GM12801 (cell line): ENCODE data around the gene DONSON.

Experiments
- TF ChIP-seq, protein P1 (sequence below): IDR thresholded peaks from one replicate; pipeline ENCODE4 v1.5.1; 2011; ENCODE audit warnings: control low read depth; ENCODE audit not compliant: insufficient read length; ENCODE audit errors: extremely low read depth

Gene DONSON

DNA sequence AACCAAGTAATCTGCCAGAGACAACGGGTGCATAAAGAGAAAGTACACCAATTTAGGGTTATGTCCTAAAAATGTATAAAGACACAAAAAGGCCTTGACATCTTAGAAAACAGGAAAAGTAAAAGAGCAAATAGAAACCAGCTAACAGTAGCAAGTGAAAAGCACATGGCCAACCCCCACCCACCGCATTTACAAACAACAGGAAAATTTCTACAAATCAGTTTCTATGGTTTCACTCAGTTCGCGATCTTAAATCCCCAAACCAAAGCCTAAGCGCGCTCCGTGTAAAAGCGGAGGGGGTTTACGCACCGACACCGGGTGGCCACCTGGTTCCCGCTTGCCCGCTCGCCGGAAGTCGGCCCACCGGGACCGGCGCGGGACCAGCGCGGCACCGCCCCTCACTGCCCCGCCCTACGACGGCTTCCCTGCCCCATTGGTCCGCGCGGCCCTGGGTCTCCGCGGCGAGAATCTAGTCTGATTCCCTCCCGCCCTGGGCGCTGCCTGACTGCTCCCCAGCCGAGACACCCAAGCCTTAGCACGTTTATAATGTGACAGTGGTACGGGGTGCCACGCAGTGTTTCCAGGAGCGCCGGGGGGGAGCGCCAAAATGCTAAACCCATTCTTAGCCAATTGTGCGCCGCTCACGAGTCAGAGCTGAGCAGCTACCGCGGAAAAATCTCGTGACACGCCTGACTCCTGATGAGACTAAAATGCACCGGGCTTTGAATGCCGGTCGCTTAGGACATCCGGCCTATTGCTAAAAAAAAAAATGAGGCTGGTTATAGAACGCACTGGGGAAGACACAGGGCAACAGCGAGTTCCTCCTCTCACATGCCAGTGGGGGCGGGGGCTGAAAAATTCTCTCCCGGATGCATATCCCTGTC is 46.5 kb downstream of the DONSON start, which contains the start of gene GART:
TSS of gene GART (minus strand) at position 362 of the 884 bp plus-strand sequence. CDS start 2,802 bp downstream, outside the sequence.
- TF ChIP-seq, protein P1, sequence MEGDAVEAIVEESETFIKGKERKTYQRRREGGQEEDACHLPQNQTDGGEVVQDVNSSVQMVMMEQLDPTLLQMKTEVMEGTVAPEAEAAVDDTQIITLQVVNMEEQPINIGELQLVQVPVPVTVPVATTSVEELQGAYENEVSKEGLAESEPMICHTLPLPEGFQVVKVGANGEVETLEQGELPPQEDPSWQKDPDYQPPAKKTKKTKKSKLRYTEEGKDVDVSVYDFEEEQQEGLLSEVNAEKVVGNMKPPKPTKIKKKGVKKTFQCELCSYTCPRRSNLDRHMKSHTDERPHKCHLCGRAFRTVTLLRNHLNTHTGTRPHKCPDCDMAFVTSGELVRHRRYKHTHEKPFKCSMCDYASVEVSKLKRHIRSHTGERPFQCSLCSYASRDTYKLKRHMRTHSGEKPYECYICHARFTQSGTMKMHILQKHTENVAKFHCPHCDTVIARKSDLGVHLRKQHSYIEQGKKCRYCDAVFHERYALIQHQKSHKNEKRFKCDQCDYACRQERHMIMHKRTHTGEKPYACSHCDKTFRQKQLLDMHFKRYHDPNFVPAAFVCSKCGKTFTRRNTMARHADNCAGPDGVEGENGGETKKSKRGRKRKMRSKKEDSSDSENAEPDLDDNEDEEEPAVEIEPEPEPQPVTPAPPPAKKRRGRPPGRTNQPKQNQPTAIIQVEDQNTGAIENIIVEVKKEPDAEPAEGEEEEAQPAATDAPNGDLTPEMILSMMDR = no peak

DNA sequence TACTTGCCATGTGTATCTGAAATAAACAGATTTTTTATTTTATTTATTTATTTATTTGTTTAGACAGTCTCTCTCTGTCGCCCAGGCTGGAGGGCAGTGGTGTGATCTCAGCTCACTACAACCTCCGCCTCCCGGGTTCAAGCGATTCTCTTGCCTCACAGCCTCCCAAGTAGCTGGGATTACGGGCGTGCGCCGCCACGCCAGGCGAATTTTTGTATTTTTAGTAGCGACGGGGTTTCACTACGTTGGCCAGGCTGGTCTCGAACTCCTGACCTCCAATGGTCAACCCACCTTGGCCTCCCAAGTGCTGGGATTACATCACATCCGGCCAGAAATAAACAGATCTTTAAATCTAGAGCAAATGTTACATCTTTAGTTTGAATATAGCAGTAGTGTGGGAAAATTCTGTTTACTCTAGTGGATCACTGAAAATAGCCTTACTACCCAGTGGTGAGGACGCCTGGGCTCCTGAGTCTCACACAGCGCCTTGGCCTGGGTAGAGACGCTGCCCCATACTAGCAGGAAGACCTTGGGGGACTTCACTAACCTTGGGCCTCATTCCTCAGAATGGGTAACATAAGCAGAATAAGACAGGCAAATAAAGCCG is 47.3 kb downstream of the DONSON start:
- TF ChIP-seq, protein P1 = no peak

DNA sequence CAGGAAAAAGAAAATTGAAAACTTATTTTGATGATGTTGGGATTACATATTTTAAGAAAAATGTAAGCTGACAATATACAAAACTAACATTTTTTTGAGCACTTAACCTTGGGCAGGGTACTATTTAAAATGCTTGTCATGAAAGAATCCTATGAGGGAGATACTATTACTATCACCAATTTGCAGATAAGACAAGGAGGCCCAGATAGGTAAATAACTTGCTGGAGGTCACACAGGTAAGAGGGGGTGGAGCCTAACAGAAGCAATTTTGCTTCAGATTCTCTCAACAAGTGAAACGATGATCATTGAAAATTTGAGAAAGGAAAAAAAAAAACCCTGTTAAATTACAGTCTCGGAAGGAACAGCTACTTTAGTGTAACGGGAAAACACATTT is 47.8 kb downstream of the DONSON start:
- TF ChIP-seq, protein P1 = no peak

DNA sequence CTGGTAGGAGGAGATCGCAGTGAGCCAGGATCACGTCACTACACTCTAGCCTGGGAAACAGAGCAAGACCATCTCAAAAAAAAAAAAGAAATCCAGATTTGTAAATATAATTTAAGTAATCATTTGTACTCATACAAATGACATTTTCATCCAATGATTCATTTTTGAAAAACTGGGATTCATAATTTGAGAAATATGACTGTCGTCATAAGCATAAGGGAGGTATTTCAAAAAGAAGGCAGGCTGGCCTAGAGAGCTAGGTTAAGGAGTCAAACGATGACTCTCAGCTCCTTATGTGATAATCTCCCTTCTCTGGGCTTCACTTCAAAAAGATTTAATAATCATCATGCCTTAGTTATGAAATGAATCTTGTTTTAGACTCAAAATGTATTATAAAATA is 48.9 kb downstream of the DONSON start:
- TF ChIP-seq, protein P1 = no peak

DNA sequence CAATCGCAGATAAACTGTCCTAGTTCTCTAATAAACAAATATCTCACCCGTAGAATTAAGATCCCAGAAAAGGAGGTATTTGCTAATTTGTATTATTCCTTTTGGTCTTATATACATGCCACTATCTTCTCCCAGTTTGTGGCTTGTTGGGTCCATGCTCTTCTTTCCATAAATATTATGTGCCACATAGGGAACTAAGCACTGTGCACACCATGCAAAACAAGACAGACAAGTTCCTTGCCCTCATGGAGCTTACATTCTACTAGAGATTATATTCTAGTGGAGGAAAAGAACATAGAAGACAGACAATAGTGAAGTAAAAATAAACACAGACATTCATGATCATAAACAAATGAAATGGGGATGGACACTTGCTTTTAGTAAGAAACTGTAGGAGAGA is 51.3 kb downstream of the DONSON start:
- TF ChIP-seq, protein P1 = no peak

DNA sequence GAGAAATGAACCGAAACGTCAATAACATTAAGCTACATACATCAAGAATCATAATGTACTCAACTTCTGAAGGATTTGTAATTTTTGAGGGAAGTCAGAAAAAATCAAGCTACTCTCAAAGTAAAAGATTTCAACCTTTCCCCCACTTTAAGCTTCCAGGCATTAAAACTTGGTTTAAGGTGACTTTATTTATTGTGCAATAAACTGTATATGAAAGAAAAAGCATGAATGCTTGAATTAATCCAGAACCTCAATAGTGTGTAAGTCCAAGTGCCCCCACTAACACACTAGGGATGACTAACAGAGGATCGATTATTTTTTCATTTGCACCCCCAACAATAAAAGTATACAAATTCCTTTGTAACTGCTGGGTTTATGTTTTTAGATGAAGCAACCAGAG is 57.5 kb downstream of the DONSON start:
- TF ChIP-seq, protein P1 = no peak
